ENCODE measurements around the gene LMBR1.

- TF ChIP-seq TEAD2 (CRISPR knock-in tag; IDR thresholded peaks at IDR 0.05) = no peak
- no peak for TF ChIP-seq MXD1 (CRISPR knock-in tag; IDR thresholded peaks at IDR 0.05)
- TF ChIP-seq NFE2L2 (IDR thresholded peaks at IDR 0.05; ENCODE audit: low read length) = no peak
- no peak for TF ChIP-seq ERF (CRISPR knock-in tag; IDR thresholded peaks at IDR 0.05)
- no peak for TF ChIP-seq EZH2 (conservative IDR thresholded peaks at IDR 0.05; ENCODE audit: low read depth, low read length)
Observed at GRCh38 chr7:156897673-156898072, 4.7 kb upstream of the LMBR1 start.

Data from HepG2 (cell line).